Activated T-cell treated with anti-CD3 and anti-CD28 coated beads, Interleukin-2, amount 50 U/mL, for 48 hours (primary cell): ENCODE results near the gene TOMM20.
A peak's percentile ranks its signal among the peaks of the same experiment; 100 is the strongest.
"Not testable (repeated sequence)": the region's sequence is repeated elsewhere in the genome, so short reads cannot be mapped to it uniquely, and the experiment has no call there.

Source experiments
- DNase-seq, 2 experiments: peaks; one replicate each; pipeline ENCODE4 v3.0.0-alpha.2; 2020

TOMM20 gene

DNA sequence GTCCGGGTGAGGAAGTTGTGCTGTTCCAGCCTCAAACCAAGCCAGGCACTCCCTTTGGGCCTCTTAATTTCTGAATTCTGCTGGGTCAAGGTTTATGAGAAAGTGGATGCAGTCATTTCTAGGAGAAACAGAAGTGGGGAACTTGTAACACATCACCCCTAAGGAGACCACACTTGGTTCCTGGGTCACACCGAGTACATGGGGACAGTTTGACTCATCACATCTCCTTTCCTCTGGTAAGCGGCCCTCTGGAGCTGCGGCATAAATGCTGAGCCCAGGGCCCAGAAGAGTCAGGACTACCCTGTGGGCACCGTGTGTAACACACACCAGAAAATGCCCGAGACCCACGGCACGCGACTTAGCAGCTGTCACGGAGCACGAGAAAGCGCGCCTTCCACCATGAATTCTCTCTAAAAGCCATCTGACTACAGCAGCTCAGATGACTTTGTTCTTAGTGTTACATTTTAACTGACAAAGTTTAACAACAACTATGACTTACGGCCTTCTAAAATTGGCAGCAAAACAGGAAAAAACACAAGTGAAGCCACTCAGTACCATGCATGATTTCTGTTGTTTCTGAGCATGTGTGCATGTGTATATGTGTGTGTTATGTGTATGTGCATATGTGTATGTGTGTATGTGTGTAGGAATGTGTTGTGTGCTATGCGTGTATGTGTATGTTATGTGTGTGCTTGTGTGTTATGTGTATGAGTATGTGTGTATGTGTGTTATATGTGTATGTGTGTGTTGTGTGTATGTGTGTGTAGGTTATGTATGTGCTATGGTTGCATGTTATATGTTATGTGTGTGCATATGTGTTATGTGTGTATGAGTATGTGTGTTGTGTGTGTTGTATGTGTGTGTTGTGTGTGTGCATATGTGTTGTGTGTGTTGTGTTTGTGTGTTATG lies 50.8 kb downstream of the TOMM20 start:
- peak; percentile 76 to 78 for DNase-seq

DNA sequence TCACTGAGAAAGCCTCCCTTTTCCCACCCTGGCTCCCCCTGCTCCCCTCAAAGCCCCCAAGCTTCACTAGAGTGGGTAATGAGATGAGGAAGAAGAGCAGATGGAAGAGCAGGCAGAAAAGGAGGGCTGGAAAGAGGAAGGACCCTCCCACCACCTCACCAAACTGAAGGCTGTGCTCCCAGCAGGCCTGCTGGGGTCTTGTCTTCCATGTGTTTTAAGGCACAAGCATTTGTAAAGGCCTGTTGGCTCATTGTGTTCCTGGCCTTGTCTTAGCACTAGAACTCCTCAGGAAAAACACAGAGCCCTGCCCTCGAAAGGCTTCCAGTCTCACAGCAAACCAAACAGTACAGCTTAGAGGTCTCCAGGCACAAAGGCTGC lies 51.5 kb downstream of the TOMM20 start:
- no peak for DNase-seq

DNA sequence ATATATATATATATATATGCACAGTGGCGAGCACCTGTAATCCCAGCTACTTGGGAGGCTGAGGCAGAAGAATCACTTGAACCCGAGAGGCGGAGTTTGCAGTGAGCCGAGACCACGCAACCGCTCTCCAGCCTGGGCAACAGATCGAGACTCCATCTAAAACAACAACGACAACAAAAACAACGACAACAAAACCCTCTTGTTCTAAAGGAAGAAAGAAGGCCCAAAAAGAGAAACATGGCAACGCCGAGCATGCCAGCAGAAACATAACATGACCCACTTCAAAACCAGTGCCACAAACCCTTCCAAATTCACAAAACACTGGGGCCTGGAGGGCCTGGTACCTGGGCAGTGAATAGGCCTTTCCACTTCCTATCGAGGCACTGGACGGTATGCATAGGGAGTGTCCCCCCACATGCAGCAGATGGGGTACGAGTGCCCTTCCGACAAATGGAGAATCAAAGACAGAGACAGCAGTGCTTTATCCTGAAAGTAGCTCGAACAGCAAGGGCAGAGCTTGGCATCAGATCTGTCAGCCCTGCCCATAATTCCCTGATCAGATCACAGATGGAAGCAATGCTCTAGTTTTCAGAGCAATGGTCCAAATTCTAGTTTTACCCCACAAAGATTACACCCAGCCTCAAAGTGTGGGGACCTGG lies 52.0 kb downstream of the TOMM20 start:
- peak in 1 of 2 experiments; percentile 27 for DNase-seq

DNA sequence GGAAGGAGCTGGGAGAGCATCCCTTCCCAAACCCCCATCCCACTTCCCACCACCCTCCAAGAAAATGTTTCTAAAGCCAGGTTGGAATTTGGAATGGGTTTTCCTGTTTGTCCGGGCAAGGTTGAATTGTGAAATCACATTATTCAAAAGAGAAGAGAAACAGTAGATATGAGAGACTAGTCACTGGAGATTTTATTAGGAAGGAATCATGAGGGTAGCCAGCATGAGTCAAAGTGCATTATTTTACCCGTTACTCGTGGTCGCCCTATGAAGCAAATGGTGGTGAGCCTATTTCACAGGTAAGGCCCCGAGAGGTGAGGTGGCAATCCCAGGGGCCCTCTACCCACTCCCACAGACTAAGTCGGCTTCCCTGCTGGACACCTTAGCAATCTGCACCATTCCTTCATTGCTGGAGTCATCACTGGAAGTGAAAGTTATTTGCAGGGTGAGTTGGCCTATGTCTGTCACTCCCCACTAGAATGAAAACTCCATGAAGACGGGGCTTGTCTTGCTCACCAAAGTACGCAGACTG lies 52.8 kb downstream of the TOMM20 start:
- peak; percentile 72 for DNase-seq

DNA sequence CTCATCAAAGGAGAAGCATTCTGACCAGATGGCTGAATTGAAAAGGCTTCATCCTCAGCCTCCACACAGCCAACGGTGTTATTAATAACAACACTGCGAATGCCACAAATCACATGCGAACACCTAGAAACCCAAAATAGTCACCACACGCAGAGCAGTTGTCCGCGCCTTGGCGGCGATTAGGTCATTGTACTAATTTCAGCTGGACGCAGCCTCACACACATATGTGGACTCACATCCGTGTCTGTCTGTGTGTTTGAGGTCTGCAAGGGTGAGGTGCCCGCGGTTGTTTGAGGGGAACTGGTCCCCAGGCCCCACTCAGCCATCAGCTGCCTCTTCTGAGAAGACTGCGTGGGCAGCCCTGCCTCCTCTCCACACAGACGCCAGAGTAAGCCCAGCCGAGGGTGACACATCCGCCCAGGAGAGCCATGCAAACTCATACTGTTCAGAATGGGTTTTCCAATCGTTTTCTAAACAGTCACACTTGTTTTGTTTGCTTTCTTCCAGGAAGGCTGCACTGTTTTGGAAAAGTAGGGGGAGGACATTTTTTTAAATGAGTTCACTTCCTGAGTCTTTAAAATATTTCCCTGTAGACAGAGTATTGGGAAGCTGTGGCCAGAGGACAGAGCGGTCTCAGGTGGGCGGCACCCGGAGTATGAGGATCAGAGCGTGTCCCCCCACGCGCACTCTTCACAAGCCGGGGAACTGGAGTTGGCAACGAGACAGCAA lies 53.4 kb downstream of the TOMM20 start:
- peak; percentile 86 to 87 for DNase-seq

DNA sequence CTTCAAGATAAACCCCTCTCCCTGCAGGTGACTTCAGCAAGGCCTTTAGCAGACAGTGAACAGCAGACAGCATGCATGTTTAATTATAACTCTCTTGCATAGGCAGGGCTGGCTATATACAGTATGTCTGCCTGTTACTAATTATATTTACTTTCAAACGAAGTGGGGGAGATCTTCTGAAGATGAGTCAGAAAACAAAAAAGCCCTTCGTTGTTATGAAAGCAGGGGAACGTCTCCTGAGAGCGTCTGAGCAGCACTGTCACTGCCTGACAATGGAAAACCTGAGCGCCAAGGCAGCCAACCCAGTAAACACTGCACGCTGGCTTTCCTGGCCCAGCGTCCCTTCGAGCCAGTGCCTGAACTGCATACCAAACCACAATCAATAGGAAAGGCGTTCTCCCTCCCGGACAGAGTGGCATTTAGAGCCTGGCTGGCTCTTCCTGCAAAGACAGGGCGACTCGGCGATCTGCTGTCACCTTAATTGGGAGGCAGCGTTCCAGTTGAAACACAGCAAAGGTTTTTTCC lies 54.1 kb downstream of the TOMM20 start:
- peak; percentile 76 to 78 for DNase-seq

DNA sequence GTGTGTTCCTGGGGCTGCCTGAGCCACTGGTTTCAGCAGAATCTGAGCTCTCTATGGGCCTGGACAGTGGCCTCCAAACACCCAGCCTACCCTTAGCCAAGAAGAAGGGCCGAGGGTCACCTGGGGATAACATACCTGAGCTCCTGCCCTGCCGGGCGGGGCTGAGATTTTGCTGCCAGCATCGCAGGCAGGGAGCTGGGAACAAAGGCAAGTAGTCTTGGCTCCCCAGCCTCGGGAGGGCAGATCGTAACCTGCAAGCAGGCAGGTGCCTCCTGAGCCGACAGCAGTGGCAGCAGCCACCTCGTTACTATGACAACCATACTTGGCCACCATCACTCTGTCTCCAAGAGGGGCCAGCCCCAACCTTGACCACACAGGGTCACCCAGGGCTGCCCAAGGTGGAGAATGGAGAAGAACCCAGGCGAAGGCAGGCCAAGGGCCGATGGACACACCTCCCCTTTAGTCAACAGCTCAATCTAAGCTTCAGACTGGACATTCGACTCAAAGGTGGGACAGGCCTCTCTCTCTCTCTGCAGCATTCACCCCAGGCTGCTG lies 54.6 kb downstream of the TOMM20 start:
- DNase-seq, result peak; percentile 51 to 52

DNA sequence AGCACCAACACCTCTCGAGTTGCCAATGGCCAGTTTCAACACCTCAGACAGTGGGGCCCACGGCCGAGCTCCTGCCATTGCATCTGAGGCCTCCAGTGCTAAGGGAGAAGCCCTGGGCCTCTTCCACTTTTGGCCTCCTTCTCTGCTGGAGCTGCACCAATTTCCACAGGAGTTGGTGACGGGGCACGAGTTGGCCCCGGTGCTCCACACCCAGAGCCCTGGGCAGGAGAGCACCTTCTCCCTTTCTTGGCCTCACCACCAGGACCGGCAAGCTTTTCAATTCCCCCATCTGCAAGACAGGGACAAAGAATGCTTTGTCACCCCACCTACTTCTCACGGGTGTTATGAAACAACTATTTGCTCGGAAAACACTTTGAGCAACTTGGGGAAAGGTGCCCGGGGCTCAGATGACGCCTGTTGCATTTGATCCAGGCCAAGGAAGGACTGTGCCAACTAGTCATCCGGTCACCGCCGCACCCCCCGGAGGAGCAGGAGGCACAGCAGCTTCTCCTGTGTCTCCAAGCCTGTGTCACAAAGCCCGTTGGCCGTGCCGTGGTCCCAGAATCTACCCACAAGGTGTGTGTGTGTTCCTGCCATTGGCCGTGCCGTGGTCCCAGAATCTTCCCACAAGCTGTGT lies 55.2 kb downstream of the TOMM20 start:
- no peak for DNase-seq

DNA sequence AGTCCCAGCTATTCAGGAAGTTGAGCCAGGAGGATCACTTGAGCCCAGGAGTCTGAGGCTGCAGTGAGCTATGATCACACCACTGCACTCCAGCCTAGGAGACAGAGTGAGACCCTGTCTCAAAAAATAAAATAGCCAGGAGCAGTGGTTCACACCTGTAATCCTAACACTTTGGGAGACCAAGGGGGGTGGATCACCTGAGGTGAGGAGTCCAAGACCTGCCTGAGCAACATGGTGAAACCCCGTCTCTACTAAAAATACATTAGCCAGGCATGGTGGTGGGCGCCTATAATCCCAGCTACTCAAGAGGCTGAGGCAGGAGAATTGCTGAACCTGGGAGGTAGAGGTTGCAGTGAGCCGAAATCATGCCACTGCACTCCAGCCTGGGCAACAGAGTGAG lies 56.1 kb downstream of the TOMM20 start:
- DNase-seq, result not testable (repeated sequence)

DNA sequence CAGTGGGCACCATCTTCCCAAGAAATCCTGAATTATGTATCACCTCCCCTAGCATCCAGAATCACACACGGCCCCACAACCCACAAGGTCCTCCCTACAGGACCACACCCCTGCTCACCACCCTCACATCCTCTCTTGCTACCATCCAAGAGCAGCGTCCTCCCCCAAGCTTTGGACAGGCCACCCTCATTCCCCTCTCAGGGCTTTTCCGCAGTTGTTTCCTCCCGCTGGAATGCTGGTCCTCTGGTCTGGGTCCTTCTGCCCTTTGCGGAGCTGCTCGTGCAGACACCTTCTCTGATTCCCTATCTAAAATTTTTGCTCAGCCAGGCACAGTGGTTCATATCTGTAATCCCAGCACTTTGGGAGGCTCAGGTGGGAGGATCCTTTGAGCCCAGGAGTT lies 56.5 kb downstream of the TOMM20 start:
- DNase-seq, result no peak

DNA sequence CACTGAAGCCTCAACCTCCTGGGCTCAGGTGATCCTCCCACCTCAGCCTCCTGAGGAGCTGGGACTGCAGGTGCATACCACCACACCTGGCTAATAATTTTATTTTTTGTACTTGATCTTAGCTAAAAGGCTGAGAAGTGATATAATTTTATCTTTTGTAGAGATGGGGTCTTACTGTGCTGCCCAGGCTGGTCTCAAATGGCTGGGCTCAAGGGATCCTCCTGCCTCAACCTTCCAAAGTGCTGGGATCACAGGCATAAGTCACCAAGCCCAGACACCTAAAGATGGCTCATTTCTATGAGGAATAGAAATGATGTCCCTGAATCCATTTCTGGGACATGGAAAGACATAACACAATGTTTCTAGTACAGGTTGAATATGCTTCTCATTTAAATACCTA lies 57.8 kb downstream of the TOMM20 start:
- DNase-seq, result no peak

DNA sequence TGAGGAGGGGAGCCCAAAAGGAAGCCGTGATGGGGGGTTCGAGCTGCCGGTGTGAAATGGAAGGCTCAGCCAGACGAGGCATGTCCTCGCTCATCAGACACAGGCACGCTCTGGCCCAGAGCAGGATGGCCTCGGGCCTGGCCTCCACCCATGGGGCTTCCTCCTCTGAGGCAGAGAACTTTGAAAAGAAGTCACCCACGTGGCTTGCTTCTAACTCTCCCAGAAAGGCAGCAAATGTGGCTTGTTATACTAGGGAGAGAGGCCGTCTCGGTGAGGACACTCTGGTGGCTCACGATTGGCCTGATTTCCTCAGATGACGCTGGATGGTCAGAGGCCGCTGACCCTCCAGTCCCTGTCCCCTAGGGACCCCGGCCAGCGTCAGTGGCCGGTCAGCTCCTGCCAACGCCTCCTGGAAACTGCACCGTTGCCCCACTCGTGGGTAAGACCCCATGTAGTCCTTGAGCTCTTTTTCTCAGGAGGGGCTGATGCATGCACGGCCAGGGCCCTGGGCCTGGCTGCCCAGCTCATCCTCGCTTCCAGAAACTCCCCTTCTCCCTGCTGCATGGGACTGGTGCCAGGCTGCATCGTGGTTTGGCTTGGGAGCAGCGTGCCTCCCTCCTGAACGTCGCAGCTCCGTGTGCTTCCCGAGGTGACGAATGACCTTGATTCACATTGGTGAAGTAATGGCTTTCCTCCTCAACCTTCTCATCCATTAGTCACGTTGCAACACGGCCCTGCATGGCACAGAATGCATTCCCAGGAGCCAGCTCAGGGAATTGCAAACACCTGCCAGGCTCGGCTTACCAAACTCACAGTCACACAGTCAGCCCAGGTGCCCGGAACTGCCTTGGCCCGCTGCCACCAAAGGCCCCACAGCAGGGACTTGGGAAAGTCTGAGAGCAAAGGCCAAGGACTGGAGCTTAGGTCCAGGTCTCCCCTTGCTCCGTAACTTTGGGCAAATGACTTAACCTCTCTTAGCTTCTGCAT lies 58.8 kb downstream of the TOMM20 start:
- DNase-seq, result no peak

DNA sequence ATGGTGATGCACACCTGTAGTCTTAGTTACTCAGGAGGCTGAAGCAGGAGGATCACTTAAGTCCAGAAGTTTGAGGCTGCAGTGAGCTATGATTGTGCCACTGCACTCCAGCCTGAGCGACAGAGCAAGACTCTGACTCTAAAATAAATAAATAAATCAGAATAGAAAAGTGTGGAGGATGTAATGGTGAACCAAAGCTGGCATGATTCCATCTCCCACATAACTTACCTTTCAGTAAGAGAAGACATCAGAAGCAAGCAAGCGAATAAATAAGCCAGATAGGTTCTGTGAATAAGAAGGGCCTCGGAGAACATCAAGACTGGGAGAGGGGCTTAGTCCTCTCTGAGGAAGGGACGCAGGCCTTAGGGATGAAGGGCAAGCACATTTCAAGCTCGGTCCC lies 59.5 kb downstream of the TOMM20 start:
- DNase-seq, result no peak

DNA sequence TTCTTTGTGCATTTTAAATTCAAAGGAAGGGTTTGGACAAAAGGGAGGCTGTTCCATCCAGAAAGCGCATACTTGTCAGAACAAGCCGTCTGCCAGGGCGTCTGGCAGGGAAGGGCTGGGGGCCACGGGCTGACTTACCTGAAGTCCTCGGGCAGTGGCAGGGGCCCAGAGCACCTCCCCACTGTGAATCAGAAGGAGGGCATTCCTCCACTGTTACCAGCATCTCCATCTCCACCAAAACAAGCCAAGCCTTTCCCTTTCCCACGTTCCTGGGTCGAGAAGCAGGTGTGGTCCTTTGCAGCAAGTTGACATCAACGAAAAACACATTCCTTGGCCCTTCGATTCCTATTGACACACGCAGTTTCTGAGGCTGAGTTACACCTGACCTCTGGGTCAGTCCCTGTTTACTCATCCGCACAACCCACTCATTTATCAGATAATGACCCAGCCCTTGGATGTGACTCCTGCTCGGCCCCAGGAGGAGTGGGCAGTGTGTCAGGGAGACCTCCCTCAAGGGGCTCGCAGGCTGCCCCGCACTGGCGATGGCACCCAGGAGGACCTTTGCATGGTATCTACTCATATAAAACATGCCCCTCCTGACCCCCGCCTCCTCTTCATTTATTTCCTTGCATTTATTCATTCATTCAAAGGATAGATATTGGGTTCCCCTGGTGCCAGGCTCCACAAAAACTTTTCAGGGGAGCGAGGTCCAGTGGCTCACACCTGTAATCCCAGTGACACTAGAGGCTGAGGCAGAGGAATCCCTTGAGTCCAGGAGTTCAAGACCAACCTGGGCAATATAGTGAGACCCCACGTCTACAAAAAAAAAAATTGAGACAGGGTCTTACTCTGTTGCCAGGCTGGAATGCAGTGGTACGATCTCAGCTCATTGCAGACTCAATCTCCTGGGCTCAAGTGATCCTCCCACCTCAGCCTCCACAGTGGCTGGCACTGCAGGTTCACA lies 60.2 kb downstream of the TOMM20 start:
- no peak for DNase-seq

DNA sequence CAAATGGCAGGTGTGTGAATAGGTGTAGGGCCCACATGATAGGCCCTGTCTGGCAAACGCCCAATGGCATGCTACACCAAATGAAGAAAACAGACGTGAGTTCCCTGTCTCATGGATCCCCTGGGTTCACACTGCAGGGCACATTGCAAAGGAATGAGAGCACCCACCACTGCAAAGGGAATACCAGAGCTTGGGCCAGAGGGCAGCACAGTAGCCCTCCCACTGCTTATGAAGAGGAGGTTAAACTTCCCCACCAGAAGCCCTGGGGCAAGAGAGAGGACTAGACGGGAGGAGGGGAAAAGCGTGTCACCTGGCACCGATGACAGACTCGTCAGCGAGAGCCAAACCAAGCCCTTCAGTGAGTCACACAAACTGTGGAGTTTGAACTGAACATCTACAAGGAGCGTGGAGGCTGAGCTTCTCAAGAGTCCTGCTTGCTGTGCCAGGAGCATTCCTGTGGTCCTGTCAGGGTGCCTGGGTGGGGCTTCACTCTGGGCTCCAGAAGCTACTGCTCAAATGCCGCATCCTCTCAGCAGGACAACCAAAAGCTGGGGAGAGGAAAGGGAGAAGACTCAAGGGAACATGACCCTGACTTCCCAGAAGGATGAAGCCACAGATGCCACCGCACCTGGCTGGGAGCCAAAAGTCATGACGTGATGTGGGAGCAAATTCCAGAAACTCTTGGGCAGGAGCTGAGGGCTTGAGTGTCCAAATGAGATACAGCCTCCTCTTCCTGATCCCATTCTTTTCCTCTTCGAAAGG lies 61.1 kb downstream of the TOMM20 start:
- peak; percentile 45 to 55 for DNase-seq

DNA sequence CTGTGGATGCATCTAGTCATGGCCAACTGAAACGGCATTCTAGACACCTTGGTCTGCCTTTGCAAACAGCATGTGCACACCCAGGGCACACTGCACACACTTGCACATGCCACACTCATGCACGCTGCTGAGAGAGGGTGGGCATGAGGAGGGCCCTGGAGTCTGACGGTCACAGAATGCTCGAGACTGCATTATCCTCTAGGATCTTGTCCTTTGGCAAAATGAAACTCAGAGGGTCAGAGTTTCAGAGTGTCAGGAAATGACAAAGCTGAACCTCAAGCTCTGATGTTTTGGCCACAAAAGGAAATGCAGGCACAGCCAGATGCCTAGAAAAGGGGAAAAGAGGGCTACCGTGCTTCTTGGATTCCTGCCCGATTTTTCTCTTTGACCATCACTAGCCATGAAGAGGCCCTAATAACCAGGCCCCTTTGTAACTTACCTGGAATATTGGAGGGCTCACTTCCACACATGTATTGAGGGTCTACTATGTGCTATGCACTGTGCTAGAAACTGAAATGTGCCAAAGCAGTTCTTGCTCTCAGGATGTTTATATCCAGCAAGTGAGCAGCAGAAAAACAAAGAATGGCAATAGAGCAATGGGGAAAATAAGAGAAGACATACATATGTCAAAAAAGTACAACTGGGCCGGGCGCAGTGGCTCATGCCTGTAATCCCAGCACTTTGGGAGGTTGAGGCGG lies 65.4 kb downstream of the TOMM20 start:
- DNase-seq, result no peak

DNA sequence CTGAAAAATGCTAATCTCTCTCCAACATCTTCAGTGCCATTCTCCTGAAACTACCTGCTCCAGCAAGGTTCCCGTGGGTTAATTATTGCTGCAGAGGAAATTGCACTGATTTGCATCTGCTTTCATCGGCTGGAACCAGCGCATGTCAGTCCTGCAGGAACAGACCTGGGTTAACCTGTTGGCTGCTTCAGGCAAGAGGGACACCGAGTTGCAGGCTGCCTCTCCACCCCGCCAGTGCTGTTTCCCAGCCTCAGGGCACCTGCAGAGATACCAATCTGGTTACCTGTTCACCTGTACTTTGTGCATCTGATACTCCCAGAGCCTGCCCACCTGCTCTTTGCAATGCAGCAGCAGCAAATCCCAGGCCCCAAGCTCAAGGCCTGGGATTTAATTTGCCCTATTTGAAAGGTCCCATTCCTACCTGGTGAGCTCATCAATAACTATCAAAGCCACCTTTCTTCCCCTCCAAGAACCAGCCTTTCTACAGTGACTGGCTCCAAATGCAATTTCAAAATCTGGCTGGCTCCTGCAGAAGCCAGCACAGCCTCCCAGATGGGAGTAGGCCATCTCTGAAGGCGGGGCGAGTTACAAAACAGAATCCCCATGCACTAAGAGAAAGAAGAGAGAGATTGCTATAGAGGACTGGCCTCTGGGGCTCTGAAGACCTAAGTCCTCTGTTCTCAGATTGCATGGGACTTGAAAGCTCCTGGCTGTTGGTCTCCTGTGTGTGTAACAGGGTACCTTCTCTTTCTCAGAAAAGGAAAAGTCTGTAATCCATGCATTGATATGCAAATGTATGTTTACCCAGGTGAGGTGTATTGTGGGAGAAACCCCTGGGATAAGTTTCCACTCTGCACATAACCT lies 67.8 kb downstream of the TOMM20 start:
- no peak for DNase-seq
